ENCODE results near the gene CACNA1A. TPM values are rescaled to one million over a fixed set of nuclear protein-coding genes. Genes with fewer than 3 reads are reported as not detected.
"Not testable (repeated sequence)": the region's sequence is repeated elsewhere in the genome, so short reads cannot be mapped to it uniquely, and the experiment has no call there.

CACNA1A gene
- total RNA-seq, 1 donor from 2014 or later, result 16.5 TPM

DNA sequence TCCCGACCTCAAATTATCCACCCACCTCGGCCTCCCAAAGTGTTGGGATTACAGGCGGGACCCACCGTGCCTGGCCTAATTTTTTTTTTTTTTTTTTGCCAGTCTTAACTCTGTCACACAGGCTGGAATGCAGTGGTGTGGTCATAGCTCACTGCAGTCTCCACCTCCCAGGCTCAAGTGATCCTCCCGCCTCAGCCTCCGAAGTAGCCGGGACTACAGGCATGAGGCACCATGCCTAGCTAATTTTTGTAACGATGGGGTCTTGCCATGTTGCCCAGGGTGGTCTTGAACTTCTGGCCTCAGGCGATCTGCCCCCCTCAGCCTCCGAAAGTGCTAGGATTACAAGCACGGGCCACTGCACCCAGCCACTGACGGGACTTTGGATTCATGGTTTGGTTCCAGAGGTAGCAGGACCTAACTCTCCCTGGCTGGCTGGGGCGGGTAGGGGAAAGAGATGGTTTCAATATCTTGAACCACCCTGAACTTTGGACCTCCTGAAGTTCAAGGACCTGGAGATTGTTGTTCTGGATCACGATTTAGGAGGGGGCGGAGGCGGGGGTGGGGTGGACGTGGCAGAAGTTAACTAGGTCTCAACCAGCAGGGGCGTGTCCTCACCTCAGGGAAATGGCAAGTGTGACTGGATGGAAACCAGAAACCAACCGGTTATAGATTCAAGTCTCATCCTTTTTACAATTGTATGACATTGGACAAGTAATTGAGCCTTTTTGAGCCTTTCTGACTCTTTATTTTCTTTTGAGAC, 315.3 kb downstream of the CACNA1A start:
- peaks cover 9% of the 10 kb centered on the region for H3F3A ChIP-seq (ENCODE audit: low read depth)
- H3K9me3 ChIP-seq (ENCODE audit: low read depth), result no peaks in the 10 kb centered on the region
- H3K4me2 ChIP-seq, result no peak overlapping the region
- Mint-ChIP-seq H3K4me3 (no peak overlapping the region), H3K27ac (no peak overlapping the region), H3K4me1 (no peaks in the 10 kb centered on the region), H3K27me3 (ENCODE audit: insufficient read depth, low read depth) (no peaks in the 10 kb centered on the region), H3K36me3 (no peaks in the 10 kb centered on the region), H3K9me3 (no peaks in the 10 kb centered on the region)
- H3K4me1 ChIP-seq, result no peaks in the 10 kb centered on the region
- no peaks in the 10 kb centered on the region for H4K20me1 ChIP-seq (ENCODE audit: low read depth)
- H3K9ac ChIP-seq, result no peak overlapping the region
- no peak overlapping the region for H2AFZ ChIP-seq (replicated peaks)
- H3K27ac ChIP-seq, result no peak overlapping the region
- DNase-seq (ENCODE audit: low spot score), result no peak
- TF ChIP-seq EZH2 (IDR thresholded peaks at IDR 0.05) (no peak), EZH2phosphoT487 (IDR thresholded peaks at IDR 0.05) (no peak)
- TF ChIP-seq, protein P1, sequence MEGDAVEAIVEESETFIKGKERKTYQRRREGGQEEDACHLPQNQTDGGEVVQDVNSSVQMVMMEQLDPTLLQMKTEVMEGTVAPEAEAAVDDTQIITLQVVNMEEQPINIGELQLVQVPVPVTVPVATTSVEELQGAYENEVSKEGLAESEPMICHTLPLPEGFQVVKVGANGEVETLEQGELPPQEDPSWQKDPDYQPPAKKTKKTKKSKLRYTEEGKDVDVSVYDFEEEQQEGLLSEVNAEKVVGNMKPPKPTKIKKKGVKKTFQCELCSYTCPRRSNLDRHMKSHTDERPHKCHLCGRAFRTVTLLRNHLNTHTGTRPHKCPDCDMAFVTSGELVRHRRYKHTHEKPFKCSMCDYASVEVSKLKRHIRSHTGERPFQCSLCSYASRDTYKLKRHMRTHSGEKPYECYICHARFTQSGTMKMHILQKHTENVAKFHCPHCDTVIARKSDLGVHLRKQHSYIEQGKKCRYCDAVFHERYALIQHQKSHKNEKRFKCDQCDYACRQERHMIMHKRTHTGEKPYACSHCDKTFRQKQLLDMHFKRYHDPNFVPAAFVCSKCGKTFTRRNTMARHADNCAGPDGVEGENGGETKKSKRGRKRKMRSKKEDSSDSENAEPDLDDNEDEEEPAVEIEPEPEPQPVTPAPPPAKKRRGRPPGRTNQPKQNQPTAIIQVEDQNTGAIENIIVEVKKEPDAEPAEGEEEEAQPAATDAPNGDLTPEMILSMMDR (IDR thresholded peaks at IDR 0.05), result no peak
- no peaks in the 10 kb centered on the region for H3K79me2 ChIP-seq (ENCODE audit: low read depth)
- no peaks in the 10 kb centered on the region for H3K36me3 ChIP-seq
- H3K4me3 ChIP-seq, result no peak overlapping the region
- H3K27me3 ChIP-seq, result no peaks in the 10 kb centered on the region

GRCh38 chr19:13189600-13189999, 316.7 kb downstream of the CACNA1A start:
- no peaks in the 10 kb centered on the region for H3K27me3 Mint-ChIP-seq (ENCODE audit: insufficient read depth, low read depth)
- no peak overlapping the region for H3K4me3 Mint-ChIP-seq

GRCh38 chr19:13187419-13187818, 318.9 kb downstream of the CACNA1A start:
- no peak for DNase-seq (ENCODE audit: low spot score)
- Histone ChIP-seq H3K9me3 (ENCODE audit: low read depth) (no peaks in the 10 kb centered on the region), H4K20me1 (ENCODE audit: low read depth) (no peaks in the 10 kb centered on the region), H3K27me3 (no peaks in the 10 kb centered on the region), H3K4me2 (no peak overlapping the region), H3K4me3 (no peak overlapping the region), H3K27ac (no peak overlapping the region), H3F3A (ENCODE audit: low read depth) (peaks cover 3% of the 10 kb centered on the region), H3K9ac (no peak overlapping the region), H3K36me3 (no peaks in the 10 kb centered on the region), H2AFZ (replicated peaks) (no peak overlapping the region), H3K79me2 (ENCODE audit: low read depth) (no peaks in the 10 kb centered on the region), H3K4me1 (no peaks in the 10 kb centered on the region)
- peak overlapping the region; percentile 69 for H3K27ac Mint-ChIP-seq
- no peaks in the 10 kb centered on the region for H3K36me3 Mint-ChIP-seq
- TF ChIP-seq EZH2phosphoT487 (IDR thresholded peaks at IDR 0.05) (no peak), EZH2 (IDR thresholded peaks at IDR 0.05) (no peak)
- TF ChIP-seq, protein P1 (IDR thresholded peaks at IDR 0.05), result no peak
- H3K4me3 Mint-ChIP-seq, result no peak overlapping the region
- H3K9me3 Mint-ChIP-seq, result no peaks in the 10 kb centered on the region
- H3K4me1 Mint-ChIP-seq, result peaks cover 2% of the 10 kb centered on the region
- no peaks in the 10 kb centered on the region for H3K27me3 Mint-ChIP-seq (ENCODE audit: insufficient read depth, low read depth)

More at GRCh38 chr19:13189600-13189999, 316.7 kb downstream of the CACNA1A start:
- Mint-ChIP-seq H3K4me1 (peaks cover 2% of the 10 kb centered on the region), H3K27ac (no peak overlapping the region), H3K9me3 (no peaks in the 10 kb centered on the region), H3K36me3 (no peaks in the 10 kb centered on the region)
- Histone ChIP-seq H3K4me2 (no peak overlapping the region), H3K4me1 (no peaks in the 10 kb centered on the region), H3K4me3 (no peak overlapping the region), H3K9me3 (ENCODE audit: low read depth) (no peaks in the 10 kb centered on the region), H3F3A (ENCODE audit: low read depth) (peaks cover 3% of the 10 kb centered on the region), H2AFZ (replicated peaks) (no peak overlapping the region), H3K36me3 (no peaks in the 10 kb centered on the region), H4K20me1 (ENCODE audit: low read depth) (no peaks in the 10 kb centered on the region), H3K9ac (no peak overlapping the region), H3K27ac (no peak overlapping the region), H3K27me3 (no peaks in the 10 kb centered on the region), H3K79me2 (ENCODE audit: low read depth) (no peaks in the 10 kb centered on the region)
- TF ChIP-seq EZH2phosphoT487 (IDR thresholded peaks at IDR 0.05) (no peak), EZH2 (IDR thresholded peaks at IDR 0.05) (no peak)
- TF ChIP-seq, protein P1 (IDR thresholded peaks at IDR 0.05), result no peak
- no peak for DNase-seq (ENCODE audit: low spot score)

DNA sequence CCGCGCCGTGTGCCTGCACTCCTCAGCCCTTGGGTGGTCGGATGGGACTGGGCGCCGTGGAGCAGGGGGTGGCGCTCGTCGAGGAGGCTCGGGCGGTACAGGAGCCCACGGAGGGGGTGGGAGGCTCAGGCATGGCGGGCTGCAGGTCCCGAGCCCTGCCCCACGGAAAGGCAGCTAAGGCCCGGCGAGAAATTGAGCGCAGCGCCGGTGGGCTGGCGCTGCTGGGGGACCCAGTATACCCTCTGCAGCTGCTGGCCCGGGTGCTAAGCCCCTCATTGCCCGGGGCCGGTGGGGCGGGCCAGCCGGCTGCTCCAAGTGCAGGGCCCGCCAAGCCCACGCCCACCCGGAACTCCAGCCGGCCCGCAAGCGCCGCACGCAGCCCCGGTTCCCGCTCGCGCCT, 319.6 kb downstream of the CACNA1A start:
- not testable (repeated sequence) for H3K4me2 ChIP-seq; H3K9ac ChIP-seq; H3K79me2 ChIP-seq (ENCODE audit: low read depth); H4K20me1 ChIP-seq (ENCODE audit: low read depth); H3K36me3 Mint-ChIP-seq; H3K27me3 ChIP-seq; H2AFZ ChIP-seq (replicated peaks); H3K4me1 ChIP-seq; H3K27me3 Mint-ChIP-seq (ENCODE audit: insufficient read depth, low read depth); H3F3A ChIP-seq (ENCODE audit: low read depth); DNase-seq (ENCODE audit: low spot score); H3K27ac Mint-ChIP-seq; H3K9me3 ChIP-seq (ENCODE audit: low read depth); H3K9me3 Mint-ChIP-seq; H3K4me3 Mint-ChIP-seq; H3K4me3 ChIP-seq; H3K4me1 Mint-ChIP-seq; H3K36me3 ChIP-seq; H3K27ac ChIP-seq

DNA sequence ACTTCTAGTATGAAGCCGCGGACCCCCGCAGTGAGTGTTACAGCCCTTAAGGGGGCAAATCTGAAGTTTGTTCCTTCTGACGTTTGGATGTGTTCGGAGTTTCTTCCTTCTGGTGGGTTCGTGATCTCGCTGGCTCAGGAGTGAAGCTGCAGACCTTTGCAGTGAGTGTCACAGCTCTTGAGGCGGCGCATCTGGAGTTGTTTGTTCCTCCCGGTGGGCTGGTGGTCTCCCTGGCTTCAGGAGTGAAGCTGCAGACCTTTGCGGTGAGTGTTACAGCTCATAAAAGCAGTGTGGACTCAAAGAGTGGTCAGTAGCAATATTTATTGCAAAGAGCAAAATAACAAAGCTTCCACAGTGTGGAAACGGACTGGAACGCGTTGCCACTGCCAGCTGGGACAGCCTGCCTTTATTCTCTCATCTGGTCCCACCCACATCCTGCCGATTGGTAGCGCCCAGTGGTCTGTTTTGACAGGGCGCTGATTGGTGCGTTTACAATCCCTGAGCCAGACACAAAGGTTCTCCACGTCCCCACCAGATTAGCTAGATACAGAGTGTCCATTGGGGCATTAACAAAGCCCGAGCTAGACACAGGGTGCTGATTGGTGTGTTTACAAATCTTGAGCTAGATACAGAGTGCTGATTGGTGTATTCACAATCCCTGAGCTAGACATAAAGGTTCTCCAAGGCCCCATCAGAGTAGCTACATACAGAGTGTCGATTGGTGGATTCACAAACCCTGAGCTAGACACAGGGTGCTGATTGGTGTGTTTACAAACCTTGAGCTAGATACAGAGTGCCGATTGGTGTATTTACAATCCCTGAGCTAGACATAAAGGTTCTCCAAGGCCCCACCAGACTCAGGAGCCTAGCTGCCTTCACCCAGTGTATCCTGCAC, 320.3 kb downstream of the CACNA1A start:
- H3K27me3 Mint-ChIP-seq (ENCODE audit: insufficient read depth, low read depth); H3K4me3 Mint-ChIP-seq; H3K36me3 ChIP-seq; H3K9ac ChIP-seq; H3F3A ChIP-seq (ENCODE audit: low read depth); H3K4me3 ChIP-seq; H3K27me3 ChIP-seq; H3K79me2 ChIP-seq (ENCODE audit: low read depth); H3K27ac ChIP-seq; H3K9me3 Mint-ChIP-seq; H3K36me3 Mint-ChIP-seq; H2AFZ ChIP-seq (replicated peaks); H4K20me1 ChIP-seq (ENCODE audit: low read depth); DNase-seq (ENCODE audit: low spot score); H3K4me1 Mint-ChIP-seq; H3K4me1 ChIP-seq; H3K9me3 ChIP-seq (ENCODE audit: low read depth); H3K4me2 ChIP-seq: not testable (repeated sequence)
- H3K27ac Mint-ChIP-seq, result peak overlapping the region; percentile 81

Data from neural progenitor cell (in vitro differentiated cells).